Nephron progenitor cell (in vitro differentiated cells): ENCODE data around the gene CRACR2A.

Source experiments
- DNase-seq: peaks from one replicate; pipeline ENCODE4 v3.0.0; 2021
- H3K27ac Mint-ChIP-seq: 2 replicates; pipeline ENCODE4 v1.8.0; 2021; ENCODE audit warnings: mild to moderate bottlenecking, moderate library complexity, mixed read lengths
- H3K27me3 Mint-ChIP-seq: 2 replicates; pipeline ENCODE4 v1.8.0; 2021; ENCODE audit warnings: mild to moderate bottlenecking, low read depth, mixed read lengths; ENCODE audit not compliant: poor library complexity
- H3K36me3 Mint-ChIP-seq: 2 replicates; pipeline ENCODE4 v1.8.0; 2021; ENCODE audit warnings: low read depth, mixed read lengths
- H3K4me1 Mint-ChIP-seq: 2 replicates; pipeline ENCODE4 v1.8.0; 2021; ENCODE audit warnings: mixed read lengths
- H3K4me3 Mint-ChIP-seq: 2 replicates; pipeline ENCODE4 v1.8.0; 2021; ENCODE audit warnings: mild to moderate bottlenecking, moderate library complexity, mixed read lengths
- H3K9me3 Mint-ChIP-seq: 2 replicates; pipeline ENCODE4 v1.8.0; 2021; ENCODE audit warnings: mild to moderate bottlenecking, moderate library complexity, mixed read lengths
- TF ChIP-seq, protein P1 (sequence below): fragments of 200-600 bp; sonication (generic); IDR thresholded peaks from 2 replicates; pipeline ENCODE4 v1.5.0; 2021; ENCODE audit warnings: antibody characterized with exemption

Gene CRACR2A

DNA sequence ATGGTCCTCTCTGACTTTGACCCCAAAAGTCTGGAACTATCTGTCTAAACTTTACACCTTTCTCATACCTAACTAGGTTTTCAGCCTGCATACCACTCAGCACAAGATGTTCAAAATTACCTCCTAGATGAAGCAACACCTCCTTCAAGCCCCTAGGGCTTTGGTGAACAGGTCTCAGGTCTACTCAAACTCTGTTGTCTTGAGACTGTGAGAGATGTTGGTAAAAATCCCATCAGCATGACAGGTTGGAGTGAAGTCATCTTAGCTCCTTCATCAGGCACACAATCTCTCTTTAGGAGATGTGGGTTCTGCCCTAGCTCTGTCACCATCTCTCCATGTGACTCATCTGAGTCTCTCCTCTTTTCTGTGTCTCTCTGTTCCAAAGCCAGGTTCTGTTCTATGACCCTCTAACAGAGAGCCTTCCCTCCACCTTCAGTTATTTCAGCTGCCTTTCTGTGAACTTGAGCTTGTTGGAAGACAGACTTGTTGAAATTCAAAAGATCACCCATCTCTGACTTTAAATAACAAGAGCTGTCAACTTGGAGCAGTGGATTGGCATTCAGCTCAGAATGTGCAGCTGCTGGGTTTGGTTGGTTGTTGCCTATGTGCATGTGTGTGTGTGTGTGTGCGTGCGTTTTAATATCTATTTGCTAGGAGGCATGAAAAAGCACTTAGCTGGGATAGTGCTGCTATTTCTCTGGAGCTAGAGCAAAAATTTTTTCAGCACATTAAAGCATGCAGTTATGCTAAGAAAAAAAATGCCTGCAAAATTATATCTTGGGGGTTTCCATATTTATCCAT, 130.7 kb downstream of the CRACR2A start:
- no peak overlapping the region for H3K27ac Mint-ChIP-seq
- peaks cover 24% of the 10 kb centered on the region for H3K4me1 Mint-ChIP-seq
- no peaks in the 10 kb centered on the region for H3K27me3 Mint-ChIP-seq

DNA sequence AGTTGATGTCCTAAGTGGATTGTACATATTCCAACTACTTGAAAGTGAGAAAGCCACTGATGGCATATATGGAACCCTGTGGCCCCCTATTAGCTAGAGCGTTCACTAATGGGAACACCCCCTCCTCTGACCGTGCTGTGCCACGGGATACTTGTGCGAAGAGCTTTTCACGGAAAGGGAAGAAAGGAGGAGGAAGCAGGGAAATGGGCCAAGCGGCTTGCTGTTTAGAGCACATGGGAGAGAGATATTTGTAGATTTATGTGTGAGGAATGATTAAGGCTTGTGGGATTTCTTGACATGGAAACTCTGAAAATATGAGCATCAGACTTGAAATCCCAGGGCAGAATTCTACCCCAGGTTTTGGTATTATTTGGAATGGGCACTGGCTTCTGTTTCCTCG, 132.1 kb downstream of the CRACR2A start:
- TF ChIP-seq, protein P1, sequence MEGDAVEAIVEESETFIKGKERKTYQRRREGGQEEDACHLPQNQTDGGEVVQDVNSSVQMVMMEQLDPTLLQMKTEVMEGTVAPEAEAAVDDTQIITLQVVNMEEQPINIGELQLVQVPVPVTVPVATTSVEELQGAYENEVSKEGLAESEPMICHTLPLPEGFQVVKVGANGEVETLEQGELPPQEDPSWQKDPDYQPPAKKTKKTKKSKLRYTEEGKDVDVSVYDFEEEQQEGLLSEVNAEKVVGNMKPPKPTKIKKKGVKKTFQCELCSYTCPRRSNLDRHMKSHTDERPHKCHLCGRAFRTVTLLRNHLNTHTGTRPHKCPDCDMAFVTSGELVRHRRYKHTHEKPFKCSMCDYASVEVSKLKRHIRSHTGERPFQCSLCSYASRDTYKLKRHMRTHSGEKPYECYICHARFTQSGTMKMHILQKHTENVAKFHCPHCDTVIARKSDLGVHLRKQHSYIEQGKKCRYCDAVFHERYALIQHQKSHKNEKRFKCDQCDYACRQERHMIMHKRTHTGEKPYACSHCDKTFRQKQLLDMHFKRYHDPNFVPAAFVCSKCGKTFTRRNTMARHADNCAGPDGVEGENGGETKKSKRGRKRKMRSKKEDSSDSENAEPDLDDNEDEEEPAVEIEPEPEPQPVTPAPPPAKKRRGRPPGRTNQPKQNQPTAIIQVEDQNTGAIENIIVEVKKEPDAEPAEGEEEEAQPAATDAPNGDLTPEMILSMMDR = no peak
- H3K27ac Mint-ChIP-seq = no peak overlapping the region
- peaks cover 4% of the 10 kb centered on the region for H3K27me3 Mint-ChIP-seq
- no peak overlapping the region for H3K4me3 Mint-ChIP-seq
- H3K36me3 Mint-ChIP-seq = no peaks in the 10 kb centered on the region
- no peak for DNase-seq
- H3K4me1 Mint-ChIP-seq = peaks cover 28% of the 10 kb centered on the region
- H3K9me3 Mint-ChIP-seq = no peaks in the 10 kb centered on the region

More for the DNA sequence above, 130.7 kb downstream of the CRACR2A start:
- Mint-ChIP-seq H3K36me3 (no peaks in the 10 kb centered on the region), H3K4me3 (no peak overlapping the region), H3K9me3 (no peaks in the 10 kb centered on the region)
- TF ChIP-seq, protein P1 = no peak
- DNase-seq = no peak

DNA sequence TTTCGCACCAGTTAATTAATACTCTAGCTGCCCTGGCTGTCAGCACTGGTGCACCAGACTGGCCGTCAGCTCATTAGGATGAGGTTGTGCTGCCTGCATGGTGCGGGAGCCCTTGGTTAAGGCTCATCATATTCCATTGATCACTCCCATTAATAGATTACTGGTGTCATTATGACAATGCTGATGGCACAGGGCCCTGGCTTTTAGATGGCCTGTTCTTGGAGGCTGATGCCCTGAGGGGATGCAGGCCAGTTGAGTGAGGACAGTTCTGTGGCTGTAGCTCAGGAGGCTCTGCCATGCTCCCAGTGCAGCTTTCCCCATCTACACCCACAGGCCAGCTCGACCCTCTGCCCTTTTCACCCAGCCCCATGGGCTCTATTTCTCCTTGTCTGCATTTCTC, 135.3 kb downstream of the CRACR2A start:
- Mint-ChIP-seq H3K9me3 (no peaks in the 10 kb centered on the region), H3K4me1 (peaks cover 35% of the 10 kb centered on the region), H3K4me3 (no peak overlapping the region), H3K27ac (no peak overlapping the region), H3K36me3 (no peaks in the 10 kb centered on the region), H3K27me3 (peaks cover 4% of the 10 kb centered on the region)
- TF ChIP-seq, protein P1 = no peak
- no peak for DNase-seq

DNA sequence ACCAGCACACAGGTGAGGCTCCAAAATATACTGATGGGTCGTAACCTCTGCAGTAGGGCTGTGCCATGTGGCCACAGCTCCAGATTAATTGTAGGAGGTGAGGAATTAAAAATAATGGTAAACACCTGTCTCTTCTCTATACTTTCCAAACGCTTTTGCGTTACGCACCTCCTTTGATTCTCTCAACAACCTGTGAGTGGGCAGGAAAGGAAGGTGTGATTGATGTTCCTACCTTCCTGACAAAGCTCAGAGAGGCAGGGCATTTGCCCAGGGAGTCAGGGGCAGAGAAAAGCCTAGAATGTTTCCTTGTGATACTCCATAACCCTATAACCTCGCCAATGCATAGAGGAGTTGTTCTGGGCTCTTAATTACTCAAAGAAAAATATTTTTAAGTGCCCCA, 137.0 kb downstream of the CRACR2A start:
- Mint-ChIP-seq H3K4me1 (peaks cover 42% of the 10 kb centered on the region), H3K36me3 (no peaks in the 10 kb centered on the region), H3K27ac (no peak overlapping the region), H3K9me3 (no peaks in the 10 kb centered on the region), H3K27me3 (peaks cover 14% of the 10 kb centered on the region), H3K4me3 (no peak overlapping the region)
- no peak for DNase-seq
- TF ChIP-seq, protein P1 = no peak

DNA sequence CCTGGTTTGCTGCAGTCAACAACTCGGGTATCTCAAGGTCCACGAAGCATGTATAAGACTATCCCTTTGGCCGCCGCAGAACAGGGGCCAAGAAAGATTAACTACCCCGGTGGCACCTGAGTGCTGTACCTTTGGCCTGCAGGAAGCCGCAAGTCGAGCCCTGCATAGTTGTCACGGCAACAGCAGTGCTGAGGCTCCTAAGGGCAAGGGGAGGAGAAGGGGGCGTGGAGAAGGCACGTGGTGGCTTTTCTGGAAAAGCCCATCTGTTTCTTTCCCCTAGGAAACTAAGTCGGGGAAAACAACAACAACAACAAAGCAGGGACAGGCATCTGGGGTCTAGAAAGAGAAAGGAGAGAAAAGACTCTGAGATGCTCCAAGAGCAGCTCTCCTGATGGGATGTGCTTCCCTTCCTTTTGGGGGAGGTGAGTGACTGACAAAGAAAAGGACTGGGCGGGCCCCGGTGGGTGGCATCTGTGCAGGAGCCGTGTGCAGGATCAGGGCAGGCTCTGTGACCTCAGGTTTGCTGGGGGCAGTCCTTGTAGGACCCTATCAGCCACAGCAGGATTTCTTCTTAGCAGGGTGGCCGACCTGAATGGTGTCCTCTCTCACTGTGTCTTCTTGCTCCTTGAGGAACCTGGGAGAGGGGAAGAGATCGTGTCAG, 138.0 kb downstream of the CRACR2A start:
- H3K9me3 Mint-ChIP-seq = peaks cover 6% of the 10 kb centered on the region
- no peaks in the 10 kb centered on the region for H3K36me3 Mint-ChIP-seq
- H3K4me3 Mint-ChIP-seq = no peak overlapping the region
- TF ChIP-seq, protein P1 = no peak
- no peak overlapping the region for H3K27ac Mint-ChIP-seq
- peaks cover 42% of the 10 kb centered on the region for H3K4me1 Mint-ChIP-seq
- H3K27me3 Mint-ChIP-seq = peaks cover 14% of the 10 kb centered on the region
- no peak for DNase-seq
